WTC11 (cell line): ENCODE data around the gene TMEM72. TPM values are rescaled to one million over a fixed set of nuclear protein-coding genes. Genes with fewer than 3 reads are reported as not detected.

ENCODE experiments used
- ATAC-seq: fragments of 200-7000 bp; cut with Tn5 transposase; 2 replicates; pipeline ENCODE4 v1.10.0; 2021; ENCODE audit warnings: mild to moderate bottlenecking, moderate library complexity
- CTCF ChIA-PET: fragments of 300-600 bp; sonication (Branson Sonifier 250); formaldehyde crosslinking; loops from one replicate; lab custom pipeline; 2021; ENCODE audit warnings: antibody characterized with exemption; lab: Charles Lee
- POLR2A ChIA-PET: fragments of 350-600 bp; sonication (Branson Sonifier 250); formaldehyde crosslinking; loops from one replicate; lab custom pipeline; 2021; ENCODE audit warnings: antibody characterized with exemption; lab: Charles Lee
- DNase-seq: peaks from one replicate; pipeline ENCODE4 v3.0.0; 2021; ENCODE audit warnings: low spot score
- H3K27ac Mint-ChIP-seq: 2 replicates; pipeline ENCODE4 v1.8.0; 2021; ENCODE audit warnings: mixed read lengths
- H3K27me3 Mint-ChIP-seq: 2 replicates; pipeline ENCODE4 v1.8.0; 2021; ENCODE audit warnings: low read depth, mild to moderate bottlenecking, moderate library complexity, mixed read lengths
- H3K36me3 Mint-ChIP-seq: 2 replicates; pipeline ENCODE4 v1.8.0; 2021; ENCODE audit warnings: mixed read lengths
- H3K4me1 Mint-ChIP-seq: 2 replicates; pipeline ENCODE4 v1.8.0; 2022; ENCODE audit warnings: mixed read lengths
- H3K4me3 Mint-ChIP-seq: 2 replicates; pipeline ENCODE4 v1.8.0; 2021; ENCODE audit warnings: mild to moderate bottlenecking, moderate library complexity, mixed read lengths
- H3K9me3 Mint-ChIP-seq: 2 replicates; pipeline ENCODE4 v1.8.0; 2021; ENCODE audit warnings: mixed read lengths
- E2F4 ChIP-seq: sonication (generic); formaldehyde crosslinking; IDR thresholded peaks from 2 replicates; pipeline ENCODE4 v1.8.1; 2022; ENCODE audit warnings: low read depth, mild to moderate bottlenecking, moderate library complexity, missing genetic modification reagents, borderline replicate concordance
- EMX1 ChIP-seq: fragments of 250-450 bp; sonication (Bioruptor Pico); IDR thresholded peaks from 2 replicates; pipeline ENCODE4 v1.8.0; 2021; ENCODE audit warnings: mild to moderate bottlenecking
- ERG ChIP-seq: fragments of 250-450 bp; sonication (Bioruptor Pico); IDR thresholded peaks from 2 replicates; pipeline ENCODE4 v1.8.0; 2021; ENCODE audit warnings: mild to moderate bottlenecking
- ETV6 ChIP-seq: sonication (generic); formaldehyde crosslinking; IDR thresholded peaks from 2 replicates; pipeline ENCODE4 v1.8.1; 2022; ENCODE audit warnings: mild to moderate bottlenecking, missing genetic modification reagents
- GABPB1 ChIP-seq: sonication (generic); formaldehyde crosslinking; IDR thresholded peaks from 2 replicates; pipeline ENCODE4 v1.8.1; 2023; ENCODE audit warnings: mild to moderate bottlenecking, missing genetic modification reagents
- GRHL2 ChIP-seq: fragments of 250-450 bp; sonication (Bioruptor Pico); IDR thresholded peaks from 2 replicates; pipeline ENCODE4 v1.8.0; 2022; ENCODE audit warnings: mild to moderate bottlenecking, moderate library complexity; ENCODE audit not compliant: insufficient replicate concordance, severe bottlenecking
- IRF2 ChIP-seq: sonication (generic); formaldehyde crosslinking; IDR thresholded peaks from 2 replicates; pipeline ENCODE4 v1.8.0; 2022; ENCODE audit warnings: low read depth, missing genetic modification reagents, borderline replicate concordance
- JAZF1 ChIP-seq: fragments of 250-450 bp; sonication (Bioruptor Pico); IDR thresholded peaks from 2 replicates; pipeline ENCODE4 v1.9.0; 2021; ENCODE audit warnings: moderate library complexity, mild to moderate bottlenecking, inconsistent platforms
- MAX ChIP-seq: sonication (generic); formaldehyde crosslinking; IDR thresholded peaks from 2 replicates; pipeline ENCODE4 v1.8.0; 2022; ENCODE audit warnings: mild to moderate bottlenecking, missing genetic modification reagents
- MXD4 ChIP-seq: fragments of 250-450 bp; sonication (Bioruptor Pico); IDR thresholded peaks from 2 replicates; pipeline ENCODE4 v1.8.0; 2021; ENCODE audit warnings: mild to moderate bottlenecking, moderate library complexity, borderline replicate concordance
- NFYB ChIP-seq: sonication (generic); formaldehyde crosslinking; conservative IDR thresholded peaks from 2 replicates; pipeline ENCODE4 v1.8.0; 2022; ENCODE audit warnings: low read depth, missing genetic modification reagents
- NR1H2 ChIP-seq: sonication (generic); formaldehyde crosslinking; IDR thresholded peaks from 2 replicates; pipeline ENCODE4 v1.9.0; 2021; ENCODE audit warnings: mild to moderate bottlenecking, moderate library complexity, missing genetic modification reagents
- OVOL2 ChIP-seq: fragments of 250-450 bp; sonication (Bioruptor Pico); IDR thresholded peaks from 2 replicates; pipeline ENCODE4 v1.9.0; 2021; ENCODE audit warnings: mild to moderate bottlenecking, borderline replicate concordance
- PRDM15 ChIP-seq: sonication (generic); formaldehyde crosslinking; IDR thresholded peaks from 2 replicates; pipeline ENCODE4 v1.8.0; 2022; ENCODE audit warnings: missing genetic modification reagents
- PREB ChIP-seq: sonication (generic); formaldehyde crosslinking; IDR thresholded peaks from 2 replicates; pipeline ENCODE4 v1.8.1; 2022; ENCODE audit warnings: mild to moderate bottlenecking, missing genetic modification reagents, moderate library complexity, borderline replicate concordance
- PRRX2 ChIP-seq: fragments of 250-450 bp; sonication (Bioruptor Pico); IDR thresholded peaks from 2 replicates; pipeline ENCODE4 v1.8.0; 2021; ENCODE audit warnings: mild to moderate bottlenecking
- SMAD3 ChIP-seq: sonication (generic); formaldehyde crosslinking; IDR thresholded peaks from 2 replicates; pipeline ENCODE4 v1.8.0; 2022; ENCODE audit warnings: missing genetic modification reagents, mild to moderate bottlenecking, borderline replicate concordance
- TCF7 ChIP-seq: sonication (generic); formaldehyde crosslinking; IDR thresholded peaks from 2 replicates; pipeline ENCODE4 v1.8.0; 2022; ENCODE audit warnings: mild to moderate bottlenecking, low read depth, missing genetic modification reagents, moderate library complexity
- ZNF232 ChIP-seq: sonication (generic); formaldehyde crosslinking; IDR thresholded peaks from 2 replicates; pipeline ENCODE4 v1.8.0; 2022; ENCODE audit warnings: mild to moderate bottlenecking, missing genetic modification reagents
- ZNF423 ChIP-seq: fragments of 250-450 bp; sonication (Bioruptor Pico); IDR thresholded peaks from 2 replicates; pipeline ENCODE4 v2.1.2; 2022; ENCODE audit warnings: mild to moderate bottlenecking, moderate library complexity
- total RNA-seq: library from RNA; stranded (reverse); gene quantifications from 3 replicates; pipeline ENCODE4 v1.2.3, GENCODE V29; 2021

TMEM72 gene
- total RNA-seq, 1 experiment from 2014 or later = not detected

DNA sequence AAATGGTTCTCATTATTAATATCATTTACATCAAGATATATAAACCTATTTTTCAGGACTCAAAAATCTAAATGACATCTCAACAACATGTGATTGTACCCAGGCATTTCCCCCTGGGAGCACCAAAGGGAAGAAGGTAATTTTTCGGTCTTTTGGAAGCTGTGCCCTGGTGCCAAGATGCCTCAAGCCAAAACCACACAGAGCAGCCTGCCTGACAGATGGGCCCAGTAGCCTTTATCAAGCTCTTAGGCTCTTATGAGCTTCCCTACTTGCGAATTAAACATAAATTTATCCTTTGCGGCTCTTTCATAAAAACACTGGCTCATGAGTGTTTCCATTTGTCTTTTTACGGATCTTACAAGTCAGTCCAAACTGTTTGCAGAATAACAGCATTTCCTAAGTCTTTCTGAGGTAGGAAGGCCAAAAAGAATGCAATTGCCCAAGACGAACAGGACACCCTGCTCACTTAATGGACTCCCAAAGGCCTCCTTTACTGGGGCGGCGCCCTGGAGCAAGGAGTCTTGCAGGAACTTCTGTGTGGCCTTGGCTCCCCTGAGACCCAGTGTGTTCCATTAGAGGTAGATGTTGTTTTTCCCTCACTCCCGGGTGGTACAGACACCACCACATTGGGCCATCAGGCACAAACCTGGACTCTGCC, 44.4 kb downstream of the TMEM72 start:
- no peak for DNase-seq
- TF ChIP-seq ERG (CRISPR knock-in tag) (no peak), GABPB1 (CRISPR knock-in tag) (no peak)
- TF ChIP-seq, all 79 proteins: peak for 0
- peaks cover 9% of the 10 kb centered on the region for H3K36me3 Mint-ChIP-seq
- H3K9me3 Mint-ChIP-seq = peaks cover 5% of the 10 kb centered on the region; the same call in 1 of the 2 replicates
- POLR2A ChIA-PET = no interaction called here
- H3K4me1 Mint-ChIP-seq = peaks cover 31% of the 10 kb centered on the region
- CTCF ChIA-PET = no interaction called here
- H3K4me3 Mint-ChIP-seq = no peak overlapping the region
- no peak overlapping the region for H3K27ac Mint-ChIP-seq
- ATAC-seq = no peak
- peaks cover 7% of the 10 kb centered on the region; the same call in 1 of the 2 replicates for H3K27me3 Mint-ChIP-seq

- CTCF ChIA-PET = no interaction called here
- Mint-ChIP-seq H3K4me3 (no peak overlapping the region), H3K36me3 (peaks cover 9% of the 10 kb centered on the region), H3K4me1 (peaks cover 38% of the 10 kb centered on the region), H3K9me3 (peaks cover 5% of the 10 kb centered on the region; the same call in 1 of the 2 replicates), H3K27me3 (peaks cover 10% of the 10 kb centered on the region), H3K27ac (no peak overlapping the region)
- no peak for DNase-seq
- TF ChIP-seq OVOL2 (CRISPR knock-in tag) (no peak), IRF2 (no peak), NFYB (CRISPR knock-in tag) (no peak), ETV6 (no peak), NR1H2 (CRISPR knock-in tag) (no peak), PRDM15 (no peak), MAX (CRISPR knock-in tag) (no peak), ZNF423 (CRISPR knock-in tag) (no peak), GABPB1 (CRISPR knock-in tag) (no peak), JAZF1 (CRISPR knock-in tag) (no peak), MXD4 (CRISPR knock-in tag) (no peak), PRRX2 (CRISPR knock-in tag) (no peak), GRHL2 (no peak), EMX1 (CRISPR knock-in tag) (no peak), ZNF232 (CRISPR knock-in tag) (no peak), SMAD3 (no peak), TCF7 (CRISPR knock-in tag) (no peak), E2F4 (CRISPR knock-in tag) (no peak), PREB (CRISPR knock-in tag) (no peak)
- TF ChIP-seq, all 79 proteins: peak for 0
- POLR2A ChIA-PET = no interaction called here
- ATAC-seq = no peak
These were observed 45.1 kb downstream of the TMEM72 start for GRCh38 chr10:44956226-44956625.
